Liver (tissue), 9 donors: ENCODE measurements around the gene KCNMA1. TPM values are rescaled to one million over a fixed set of nuclear protein-coding genes. Genes with fewer than 3 reads are reported as not detected.

Source experiments
- DNase-seq: peaks from one replicate; pipeline ENCODE4 v3.0.0-alpha.2; 2017; ENCODE audit warnings: low spot score
- H3K27ac ChIP-seq, 2 donors: one replicate each; pipeline ENCODE4 v1.7.0; 2013; ENCODE audit warnings: inconsistent platforms in 2 of 2, low read length in 2 of 2, control low read depth in 1 of 2, low read depth in 1 of 2, mild to moderate bottlenecking in 1 of 2
- H3K27me3 ChIP-seq, 4 donors: one replicate each; pipeline versions ENCODE4 v1.6.1 to v1.7.0; 2013; ENCODE audit warnings: low read length in 3 of 4, inconsistent platforms in 1 of 4, mild to moderate bottlenecking in 1 of 4, moderate library complexity in 1 of 4; ENCODE audit not compliant: control insufficient read depth in 4 of 4, insufficient read depth in 4 of 4
- H3K36me3 ChIP-seq, 4 donors: one replicate each; pipeline versions ENCODE4 v1.6.1 to v1.7.0; 2013; ENCODE audit warnings: low read length in 3 of 4, mild to moderate bottlenecking in 3 of 4, low read depth in 1 of 4, moderate library complexity in 1 of 4; ENCODE audit not compliant: control insufficient read depth in 4 of 4, insufficient read depth in 3 of 4
- H3K4me1 ChIP-seq, 4 donors: one replicate each; pipeline versions ENCODE4 v1.6.1 to v1.7.0; 2013; ENCODE audit warnings: low read length in 3 of 4, mild to moderate bottlenecking in 3 of 4, moderate library complexity in 1 of 4; ENCODE audit not compliant: control insufficient read depth in 4 of 4, insufficient read depth in 4 of 4
- H3K4me3 ChIP-seq, 3 donors: one replicate each; pipeline versions ENCODE4 v1.6.1 to v1.7.0; 2013; ENCODE audit warnings: low read length in 3 of 3, control low read depth in 1 of 3, low read depth in 1 of 3, mild to moderate bottlenecking in 1 of 3
- H3K9ac ChIP-seq, 2 donors: one replicate each; pipeline ENCODE4 v1.7.0; 2013; ENCODE audit warnings: low read length in 2 of 2, mild to moderate bottlenecking in 2 of 2, moderate library complexity in 2 of 2, control low read depth in 1 of 2, low read depth in 1 of 2
- H3K9me3 ChIP-seq, 4 donors: one replicate each; pipeline versions ENCODE4 v1.6.1 to v1.7.0; 2013; ENCODE audit warnings: low read length in 3 of 4; ENCODE audit not compliant: control insufficient read depth in 4 of 4
- EGR1 ChIP-seq, 2 donors: IDR thresholded peaks; 2 replicates each; pipeline ENCODE4 v1.6.1; 2016 to 2018; ENCODE audit warnings: antibody characterized with exemption in 2 of 2, low read depth in 2 of 2
- FOXA1 ChIP-seq: IDR thresholded peaks from 2 replicates; pipeline ENCODE4 v1.6.1; 2016; ENCODE audit warnings: antibody characterized with exemption
- FOXA2 ChIP-seq: IDR thresholded peaks from 2 replicates; pipeline ENCODE4 v1.6.1; 2016; ENCODE audit warnings: antibody characterized with exemption
- GABPA ChIP-seq, 2 donors: IDR thresholded peaks in 1 of 2; conservative IDR thresholded peaks in 1 of 2; 2 replicates each; pipeline ENCODE4 v1.6.1; 2016; ENCODE audit warnings: antibody characterized with exemption in 2 of 2, mild to moderate bottlenecking in 1 of 2, moderate library complexity in 1 of 2
- HNF4A ChIP-seq, 2 donors: conservative IDR thresholded peaks; 2 replicates each; pipeline ENCODE4 v1.6.1; 2016; ENCODE audit warnings: antibody characterized with exemption in 2 of 2, mild to moderate bottlenecking in 2 of 2
- HNF4G ChIP-seq: IDR thresholded peaks from 2 replicates; pipeline ENCODE4 v1.6.1; 2016; ENCODE audit warnings: antibody characterized with exemption
- JUND ChIP-seq, 2 donors: IDR thresholded peaks; 2 replicates each; pipeline ENCODE4 v1.6.1; 2016; ENCODE audit warnings: antibody characterized with exemption in 2 of 2
- NR2F2 ChIP-seq: IDR thresholded peaks from 2 replicates; pipeline ENCODE4 v1.6.1; 2016; ENCODE audit warnings: antibody characterized with exemption
- RAD21 ChIP-seq, 2 donors: IDR thresholded peaks; 2 replicates each; pipeline ENCODE4 v1.6.1; 2016; ENCODE audit warnings: antibody characterized with exemption in 2 of 2, mild to moderate bottlenecking in 2 of 2
- SP1 ChIP-seq: IDR thresholded peaks from 2 replicates; pipeline ENCODE4 v1.6.1; 2018; ENCODE audit warnings: antibody characterized with exemption, mild to moderate bottlenecking
- TAF1 ChIP-seq: conservative IDR thresholded peaks from 2 replicates; pipeline ENCODE4 v1.6.1; 2016; ENCODE audit warnings: antibody characterized with exemption, mild to moderate bottlenecking
- YY1 ChIP-seq: IDR thresholded peaks from 2 replicates; pipeline ENCODE4 v1.6.1; 2016; ENCODE audit warnings: antibody characterized with exemption, mild to moderate bottlenecking
- WGBS: extraction: QIAGEN DNeasy Blood & Tissue Kit; methylation state at CpG from one replicate; pipeline ENCODE4 v1.1.7; 2013; 5-methylcytosine and 5-hydroxymethylcytosine counted together
- polyA plus RNA-seq, 2 donors: library from polyadenylated mRNA; stranded (reverse) in 1 of 2; unstranded in 1 of 2; fragments of 200-250 nt in 1 of 2; fragments of >200 nt in 1 of 2; fragmentation: Nextera tagmentation in 1 of 2; extraction: Ambion mirVana in 1 of 2; gene quantifications; one replicate each; pipeline versions ENCODE4 v1.2.1 to v1.2.3, GENCODE V29; 2013 to 2015
- total RNA-seq, 2 donors: library from RNA; depleted of rRNA; stranded (reverse); fragments of >200 nt; gene quantifications; one replicate each; pipeline ENCODE4 v1.2.3, GENCODE V29; 2014
- TF ChIP-seq, protein P1 (sequence below): IDR thresholded peaks from 2 replicates; pipeline ENCODE4 v1.6.1; 2016; ENCODE audit warnings: antibody characterized with exemption
- TF ChIP-seq, protein P2 (sequence below): IDR thresholded peaks from 2 replicates; pipeline ENCODE4 v1.6.1; 2016; ENCODE audit warnings: antibody characterized with exemption
- TF ChIP-seq, protein P3 (sequence below): IDR thresholded peaks from 2 replicates; pipeline ENCODE4 v1.6.1; 2016; ENCODE audit warnings: antibody characterized with exemption
- donor health status: healthy.
- donor health status: healthy.
- donor health status: healthy.
- donor health status: healthy.
- donor health status: healthy.

KCNMA1 gene
- total and polyA plus RNA-seq, 4 donors, result 2.5 to 9.7 (median 4.7) TPM

DNA sequence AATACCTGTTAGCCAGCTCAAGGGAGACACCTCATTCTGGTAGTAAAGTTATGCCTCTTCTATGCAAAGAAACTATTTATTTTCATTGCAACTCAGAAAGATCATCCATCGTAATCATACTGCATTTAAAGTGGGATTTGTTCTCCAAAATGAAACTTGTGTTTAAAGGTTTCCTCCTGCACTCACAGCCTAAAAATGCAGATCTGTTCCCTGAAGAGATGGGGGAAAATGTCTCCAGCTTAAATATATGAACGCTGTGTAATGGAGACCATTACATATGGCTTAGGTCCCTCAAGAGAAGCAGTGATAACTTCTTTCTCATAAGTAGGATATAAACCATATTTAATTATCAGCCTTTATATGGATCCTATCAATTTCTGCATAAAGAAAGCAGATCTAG is 665.1 kb downstream of the KCNMA1 start (continued):
- TF ChIP-seq HNF4A (conservative IDR thresholded peaks at IDR 0.05) (no peak), NR2F2 (no peak)

DNA sequence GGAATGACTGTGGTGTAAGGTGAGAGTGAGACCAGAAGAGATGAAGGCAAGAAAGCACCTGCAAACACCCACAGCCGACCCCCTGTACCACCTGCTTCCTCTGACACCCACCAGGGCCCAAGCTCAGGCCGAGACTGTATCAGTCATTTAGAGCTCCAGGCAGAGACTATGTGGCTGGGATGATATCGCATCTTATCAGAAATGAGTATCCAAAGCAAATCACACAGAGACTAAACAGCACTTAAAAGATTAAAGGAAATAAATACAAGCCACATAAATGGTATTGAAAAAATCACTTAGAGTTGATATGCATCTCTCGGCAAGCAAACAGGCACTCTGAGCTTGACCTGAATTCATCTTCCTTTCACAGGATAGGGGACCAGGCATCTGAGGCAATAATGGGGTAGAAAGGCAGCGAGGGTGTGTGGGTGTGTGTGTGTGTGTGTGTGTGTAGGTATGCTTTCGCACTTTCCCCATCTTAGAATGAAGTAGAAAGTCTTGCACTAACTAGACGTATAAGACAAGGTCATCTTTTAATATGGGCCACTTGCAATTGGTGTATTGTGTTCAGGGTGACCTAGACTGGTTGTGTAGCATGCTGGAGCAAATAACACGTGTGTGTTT is 665.9 kb downstream of the KCNMA1 start:
- Histone ChIP-seq H3K27me3 (no peaks in the 10 kb centered on the region), H3K9me3 (no peaks in the 10 kb centered on the region), H3K36me3 (peaks cover 0 to 3% (median 0%) of the 10 kb centered on the region in 4 donors), H3K27ac (no peak overlapping the region), H3K4me1 (no peaks in the 10 kb centered on the region), H3K9ac (no peak overlapping the region), H3K4me3 (no peak overlapping the region)
- DNase-seq, result no peak
- WGBS, result 88% methylated on average over 8 of the region's 8 CpGs
- TF ChIP-seq JUND (IDR thresholded peaks at IDR 0.05) (no peak), EGR1 (IDR thresholded peaks at IDR 0.05; ENCODE audit: low read depth in 2 of 2) (no peak), FOXA2 (no peak), HNF4G (no peak), TAF1 (no peak)
- TF ChIP-seq, protein P1, sequence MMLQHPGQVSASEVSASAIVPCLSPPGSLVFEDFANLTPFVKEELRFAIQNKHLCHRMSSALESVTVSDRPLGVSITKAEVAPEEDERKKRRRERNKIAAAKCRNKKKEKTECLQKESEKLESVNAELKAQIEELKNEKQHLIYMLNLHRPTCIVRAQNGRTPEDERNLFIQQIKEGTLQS, result no peak

DNA sequence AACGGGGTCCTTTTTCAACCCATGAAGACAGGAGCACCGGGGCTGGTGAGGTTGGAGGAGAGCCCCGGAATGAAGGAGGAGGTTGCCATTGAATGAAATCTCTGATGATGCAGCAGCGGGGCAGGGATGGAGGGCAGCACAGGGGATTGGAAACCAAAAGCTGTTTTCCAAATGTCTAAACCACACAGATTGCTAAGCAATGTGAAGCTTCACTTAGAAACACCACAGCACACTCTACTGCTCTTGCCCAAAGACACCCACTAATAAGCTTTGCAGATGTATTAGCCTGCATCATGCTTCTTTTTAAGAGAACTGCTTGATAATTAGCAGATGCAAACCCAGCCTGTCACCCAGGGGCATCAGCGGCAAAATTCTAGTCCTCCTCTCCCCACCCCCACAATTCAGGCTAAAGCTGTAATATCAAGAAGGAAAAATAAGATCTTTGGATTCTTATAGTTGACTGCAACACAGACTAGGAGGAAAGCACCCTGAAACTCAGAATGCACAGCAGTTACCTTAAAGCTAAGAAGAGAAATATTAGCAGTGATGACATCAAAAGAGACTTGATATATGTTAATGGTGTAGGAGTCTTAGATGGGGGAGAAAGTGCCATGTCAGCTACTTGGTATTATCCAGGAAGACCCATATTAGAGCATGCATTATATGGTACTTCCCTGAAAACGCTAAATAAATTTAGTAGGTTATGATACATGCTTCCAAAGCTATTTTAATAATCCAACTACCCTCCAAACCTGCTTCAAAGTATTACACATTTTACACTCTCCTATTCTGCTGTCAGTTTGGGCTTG is 666.7 kb downstream of the KCNMA1 start:
- Histone ChIP-seq H3K4me3 (no peak overlapping the region), H3K9ac (no peak overlapping the region), H3K36me3 (peaks cover 0 to 3% (median 0%) of the 10 kb centered on the region in 4 donors), H3K4me1 (no peaks in the 10 kb centered on the region), H3K9me3 (no peaks in the 10 kb centered on the region), H3K27ac (no peak overlapping the region), H3K27me3 (no peaks in the 10 kb centered on the region)
- TF ChIP-seq, protein P2, sequence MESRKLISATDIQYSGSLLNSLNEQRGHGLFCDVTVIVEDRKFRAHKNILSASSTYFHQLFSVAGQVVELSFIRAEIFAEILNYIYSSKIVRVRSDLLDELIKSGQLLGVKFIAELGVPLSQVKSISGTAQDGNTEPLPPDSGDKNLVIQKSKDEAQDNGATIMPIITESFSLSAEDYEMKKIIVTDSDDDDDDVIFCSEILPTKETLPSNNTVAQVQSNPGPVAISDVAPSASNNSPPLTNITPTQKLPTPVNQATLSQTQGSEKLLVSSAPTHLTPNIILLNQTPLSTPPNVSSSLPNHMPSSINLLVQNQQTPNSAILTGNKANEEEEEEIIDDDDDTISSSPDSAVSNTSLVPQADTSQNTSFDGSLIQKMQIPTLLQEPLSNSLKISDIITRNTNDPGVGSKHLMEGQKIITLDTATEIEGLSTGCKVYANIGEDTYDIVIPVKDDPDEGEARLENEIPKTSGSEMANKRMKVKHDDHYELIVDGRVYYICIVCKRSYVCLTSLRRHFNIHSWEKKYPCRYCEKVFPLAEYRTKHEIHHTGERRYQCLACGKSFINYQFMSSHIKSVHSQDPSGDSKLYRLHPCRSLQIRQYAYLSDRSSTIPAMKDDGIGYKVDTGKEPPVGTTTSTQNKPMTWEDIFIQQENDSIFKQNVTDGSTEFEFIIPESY, result no peak
- TF ChIP-seq HNF4G, result no peak
- TF ChIP-seq FOXA1, result no peak
- TF ChIP-seq YY1, result no peak
- no peak for TF ChIP-seq SP1
- TF ChIP-seq RAD21 (IDR thresholded peaks at IDR 0.05), result no peak
- TF ChIP-seq, protein P3, sequence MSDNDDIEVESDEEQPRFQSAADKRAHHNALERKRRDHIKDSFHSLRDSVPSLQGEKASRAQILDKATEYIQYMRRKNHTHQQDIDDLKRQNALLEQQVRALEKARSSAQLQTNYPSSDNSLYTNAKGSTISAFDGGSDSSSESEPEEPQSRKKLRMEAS, result no peak
- TF ChIP-seq HNF4A (conservative IDR thresholded peaks at IDR 0.05), result no peak
- no peak for TF ChIP-seq GABPA (IDR thresholded peaks at IDR 0.05 in 1 of 2, conservative IDR thresholded peaks at IDR 0.05 in 1 of 2)
- TF ChIP-seq, protein P1, result no peak
- whole genome bisulfite sequencing, result 87% methylated on average over 6 of the region's 6 CpGs
- no peak for DNase-seq
